Loucy (cell line): Measurements from ENCODE around the gene WNT5A.

Experiments
- H2AFZ ChIP-seq: fragments of 200-600 bp; sonication (generic); 2 replicates; pipeline ENCODE4 v1.6.0; 2016; ENCODE audit warnings: antibody characterized with exemption, mild to moderate bottlenecking, low read length, moderate library complexity
- H3F3A ChIP-seq: fragments of 200-600 bp; 2 replicates; pipeline ENCODE4 v1.6.0; 2016; ENCODE audit warnings: antibody characterized with exemption, low read depth, mild to moderate bottlenecking
- H3K27me3 ChIP-seq: fragments of 200-600 bp; sonication (generic); 2 replicates; pipeline ENCODE4 v1.6.1; 2014; ENCODE audit warnings: low read length, mild to moderate bottlenecking; ENCODE audit not compliant: insufficient read depth, poor library complexity, severe bottlenecking
- H3K36me3 ChIP-seq: fragments of 200-600 bp; sonication (generic); 2 replicates; pipeline ENCODE4 v1.6.1; 2016; ENCODE audit warnings: low read length; ENCODE audit not compliant: insufficient read depth
- H3K4me1 ChIP-seq: fragments of 200-600 bp; sonication (generic); 2 replicates; pipeline ENCODE4 v1.5.1; 2014; ENCODE audit warnings: low read length, mild to moderate bottlenecking; ENCODE audit not compliant: insufficient read depth, poor library complexity, severe bottlenecking
- H3K4me2 ChIP-seq: fragments of 200-600 bp; sonication (generic); 2 replicates; pipeline ENCODE4 v1.6.0; 2014; ENCODE audit warnings: antibody characterized with exemption, low read length, low read depth, mild to moderate bottlenecking; ENCODE audit not compliant: poor library complexity, severe bottlenecking
- H3K4me3 ChIP-seq: fragments of 200-600 bp; sonication (generic); 2 replicates; pipeline ENCODE4 v1.5.1; 2014; ENCODE audit warnings: low read length, mild to moderate bottlenecking, mixed read lengths; ENCODE audit not compliant: poor library complexity, severe bottlenecking
- H3K79me2 ChIP-seq: fragments of 200-600 bp; sonication (generic); 2 replicates; pipeline ENCODE4 v1.6.1; 2014; ENCODE audit warnings: low read length; ENCODE audit not compliant: insufficient read depth
- H3K9ac ChIP-seq: fragments of 200-600 bp; sonication (generic); 2 replicates; pipeline ENCODE4 v1.6.0; 2014; ENCODE audit warnings: mild to moderate bottlenecking, low read depth, low read length, moderate library complexity; ENCODE audit not compliant: poor library complexity, severe bottlenecking
- H3K9me2 ChIP-seq: fragments of 200-600 bp; sonication (generic); replicated peaks from 2 replicates; pipeline ENCODE4 v1.6.1; 2016; ENCODE audit warnings: low read depth, low read length, mixed read lengths
- H3K9me3 ChIP-seq: fragments of 200-600 bp; sonication (generic); 2 replicates; pipeline ENCODE4 v1.6.1; 2014; ENCODE audit warnings: mild to moderate bottlenecking, antibody characterized with exemption, low read length, low read depth; ENCODE audit not compliant: insufficient read depth
- H4K20me1 ChIP-seq: fragments of 200-600 bp; sonication (generic); 2 replicates; pipeline ENCODE4 v1.6.0; 2014; ENCODE audit warnings: antibody characterized with exemption, low read length, mild to moderate bottlenecking; ENCODE audit not compliant: insufficient read depth, poor library complexity, severe bottlenecking
- EZH2phosphoT487 ChIP-seq: fragments of 200-600 bp; IDR thresholded peaks from 2 replicates; pipeline ENCODE4 v1.6.1; 2018; ENCODE audit warnings: antibody characterized with exemption, mild to moderate bottlenecking, moderate library complexity, borderline replicate concordance
- TF ChIP-seq, protein P1 (sequence below): fragments of 200-600 bp; sonication (generic); conservative IDR thresholded peaks from 2 replicates; pipeline ENCODE4 v1.5.1; 2014; ENCODE audit warnings: mild to moderate bottlenecking, antibody characterized with exemption, low read length

Gene WNT5A

DNA sequence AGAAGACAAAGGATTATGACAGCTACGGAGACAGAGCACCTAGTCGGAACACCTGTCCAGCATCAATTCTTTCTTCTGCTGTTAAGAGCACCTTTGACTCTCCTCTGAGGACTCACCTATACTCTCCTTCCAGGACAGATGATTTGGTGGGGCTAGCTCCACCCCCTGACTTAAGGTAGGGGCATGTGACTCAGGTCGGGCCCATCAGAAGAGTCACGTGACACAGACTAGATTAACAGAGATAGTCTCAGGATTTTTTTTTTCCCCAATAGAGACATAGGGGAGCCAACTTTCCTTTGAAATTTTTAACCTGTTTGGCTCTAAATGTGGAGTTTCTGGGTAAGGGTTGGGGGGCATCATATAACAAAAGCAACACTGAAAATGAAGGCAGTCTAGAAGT is 11.4 kb upstream of the WNT5A start:
- Histone ChIP-seq H3K36me3 (no peaks in the 10 kb centered on the region), H3F3A (no peaks in the 10 kb centered on the region), H3K4me3 (no peak overlapping the region), H3K27me3 (no peaks in the 10 kb centered on the region), H2AFZ (no peak overlapping the region), H3K4me2 (no peak overlapping the region), H3K79me2 (no peaks in the 10 kb centered on the region), H3K9me2 (no peaks in the 10 kb centered on the region), H3K9ac (no peak overlapping the region), H3K9me3 (no peaks in the 10 kb centered on the region), H3K4me1 (no peaks in the 10 kb centered on the region), H4K20me1 (no peaks in the 10 kb centered on the region)
- no peak for TF ChIP-seq EZH2phosphoT487
- TF ChIP-seq, protein P1, sequence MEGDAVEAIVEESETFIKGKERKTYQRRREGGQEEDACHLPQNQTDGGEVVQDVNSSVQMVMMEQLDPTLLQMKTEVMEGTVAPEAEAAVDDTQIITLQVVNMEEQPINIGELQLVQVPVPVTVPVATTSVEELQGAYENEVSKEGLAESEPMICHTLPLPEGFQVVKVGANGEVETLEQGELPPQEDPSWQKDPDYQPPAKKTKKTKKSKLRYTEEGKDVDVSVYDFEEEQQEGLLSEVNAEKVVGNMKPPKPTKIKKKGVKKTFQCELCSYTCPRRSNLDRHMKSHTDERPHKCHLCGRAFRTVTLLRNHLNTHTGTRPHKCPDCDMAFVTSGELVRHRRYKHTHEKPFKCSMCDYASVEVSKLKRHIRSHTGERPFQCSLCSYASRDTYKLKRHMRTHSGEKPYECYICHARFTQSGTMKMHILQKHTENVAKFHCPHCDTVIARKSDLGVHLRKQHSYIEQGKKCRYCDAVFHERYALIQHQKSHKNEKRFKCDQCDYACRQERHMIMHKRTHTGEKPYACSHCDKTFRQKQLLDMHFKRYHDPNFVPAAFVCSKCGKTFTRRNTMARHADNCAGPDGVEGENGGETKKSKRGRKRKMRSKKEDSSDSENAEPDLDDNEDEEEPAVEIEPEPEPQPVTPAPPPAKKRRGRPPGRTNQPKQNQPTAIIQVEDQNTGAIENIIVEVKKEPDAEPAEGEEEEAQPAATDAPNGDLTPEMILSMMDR: no peak

DNA sequence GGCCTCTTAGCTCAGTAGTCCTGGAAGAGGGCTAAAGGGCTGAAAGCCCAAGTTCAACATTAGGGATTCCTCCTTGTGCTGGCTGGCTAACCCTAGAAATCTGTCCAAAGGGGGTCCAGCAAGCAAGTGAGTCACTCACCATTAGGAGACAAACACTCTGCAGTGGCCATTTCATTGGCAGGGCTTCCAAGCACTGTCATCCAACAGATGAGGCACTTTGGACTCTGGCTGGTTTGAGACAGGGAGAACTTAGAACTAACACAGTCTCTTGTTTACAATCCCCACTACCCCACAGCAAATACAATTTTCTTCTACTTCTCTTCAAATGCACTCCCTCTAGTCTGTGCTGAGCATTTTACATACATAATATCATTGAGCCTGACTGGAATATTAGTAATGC is 10.1 kb upstream of the WNT5A start:
- H3K4me2 ChIP-seq: no peak overlapping the region
- H3F3A ChIP-seq: no peaks in the 10 kb centered on the region
- H4K20me1 ChIP-seq: no peaks in the 10 kb centered on the region
- H3K9me3 ChIP-seq: no peaks in the 10 kb centered on the region
- TF ChIP-seq, protein P1: no peak
- no peak for TF ChIP-seq EZH2phosphoT487
- H3K4me3 ChIP-seq: no peak overlapping the region
- no peaks in the 10 kb centered on the region for H3K27me3 ChIP-seq
- H3K4me1 ChIP-seq: peaks cover 2% of the 10 kb centered on the region
- H3K9ac ChIP-seq: no peak overlapping the region
- no peak overlapping the region for H2AFZ ChIP-seq
- no peaks in the 10 kb centered on the region for H3K36me3 ChIP-seq
- no peaks in the 10 kb centered on the region for H3K79me2 ChIP-seq
- no peaks in the 10 kb centered on the region for H3K9me2 ChIP-seq

DNA sequence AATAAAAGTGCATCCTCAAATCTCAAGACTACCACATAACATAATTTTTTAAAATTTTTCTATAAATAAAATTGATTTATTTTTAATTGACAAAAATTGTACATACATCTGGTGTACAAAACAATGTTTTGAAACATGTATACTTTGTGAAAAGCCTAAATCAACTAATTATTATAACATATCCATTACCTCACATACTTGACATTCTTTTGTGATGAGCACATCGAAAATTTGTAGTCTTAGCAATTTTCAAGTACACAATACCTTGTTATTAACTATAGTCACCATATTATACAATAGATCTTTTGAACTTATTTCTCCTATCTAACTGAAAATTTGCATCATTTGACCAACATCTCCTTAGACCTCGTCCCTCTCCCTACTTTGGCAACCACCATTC is 7.9 kb upstream of the WNT5A start:
- 0 out of 2 replicates have a peak, but pooled peaks cover 3% of the 10 kb centered on the region for H3F3A ChIP-seq
- H3K9ac ChIP-seq: no peak overlapping the region
- no peaks in the 10 kb centered on the region for H3K9me3 ChIP-seq
- peaks cover 24% of the 10 kb centered on the region for H3K4me1 ChIP-seq
- H3K4me3 ChIP-seq: no peak overlapping the region
- H4K20me1 ChIP-seq: no peaks in the 10 kb centered on the region
- H2AFZ ChIP-seq: no peak overlapping the region
- no peaks in the 10 kb centered on the region for H3K27me3 ChIP-seq
- no peak overlapping the region for H3K4me2 ChIP-seq
- H3K79me2 ChIP-seq: no peaks in the 10 kb centered on the region
- TF ChIP-seq, protein P1: no peak
- TF ChIP-seq EZH2phosphoT487: no peak
- H3K36me3 ChIP-seq: no peaks in the 10 kb centered on the region
- H3K9me2 ChIP-seq: no peaks in the 10 kb centered on the region
